DMS114 treated with DMSO at 0.1 percent for 48 hours (cell line): ENCODE data around the gene UPK3BL2.
"Not testable (repeated sequence)": the region's sequence is repeated elsewhere in the genome, so short reads cannot be mapped to it uniquely, and the experiment has no call there.

Experiments
- DNase-seq: peaks from one replicate; lab custom pipeline; 2025; ENCODE audit not compliant: unreplicated experiment; lab: John Stamatoyannopoulos, UW

The UPK3BL2 gene

GRCh38 chr7:102531583-102531982 lies 11.9 kb downstream of the UPK3BL2 start:
- DNase-seq, result not testable (repeated sequence)

GRCh38 chr7:102527822-102528793 lies 15.4 kb downstream of the UPK3BL2 start:
- not testable (repeated sequence) for DNase-seq

GRCh38 chr7:102527182-102527581 lies 16.3 kb downstream of the UPK3BL2 start:
- not testable (repeated sequence) for DNase-seq

- not testable (repeated sequence) for DNase-seq
These were observed 18.7 kb downstream of the UPK3BL2 start for GRCh38 chr7:102524803-102525202.

- not testable (repeated sequence) for DNase-seq
These were observed 22.7 kb downstream of the UPK3BL2 start for GRCh38 chr7:102520797-102521196.

GRCh38 chr7:102517550-102518147 lies 25.8 kb downstream of the UPK3BL2 start, which contains the start of gene RASA4B:
Gene RASA4B, minus strand, starts transcription at chr7:102517777. Its CDS starts 67 bp downstream, at chr7:102517710.
- not testable (repeated sequence) for DNase-seq

- not testable (repeated sequence) for DNase-seq
These were observed 26.5 kb downstream of the UPK3BL2 start for GRCh38 chr7:102516951-102517350.

- not testable (repeated sequence) for DNase-seq
These were observed 27.6 kb downstream of the UPK3BL2 start for GRCh38 chr7:102515889-102516288.

GRCh38 chr7:102514881-102515721 lies 28.4 kb downstream of the UPK3BL2 start:
- DNase-seq, result not testable (repeated sequence)

- not testable (repeated sequence) for DNase-seq
These were observed 30.8 kb downstream of the UPK3BL2 start for GRCh38 chr7:102512642-102513221.

- DNase-seq, result not testable (repeated sequence)
These were observed 31.5 kb downstream of the UPK3BL2 start for GRCh38 chr7:102511860-102512522.

GRCh38 chr7:102510575-102510974 lies 32.9 kb downstream of the UPK3BL2 start:
- DNase-seq, result not testable (repeated sequence)

- DNase-seq, result not testable (repeated sequence)
These were observed 35.9 kb downstream of the UPK3BL2 start for GRCh38 chr7:102507410-102508088.

GRCh38 chr7:102505298-102506185 lies 38.0 kb downstream of the UPK3BL2 start:
- not testable (repeated sequence) for DNase-seq

GRCh38 chr7:102503141-102503540 lies 40.4 kb downstream of the UPK3BL2 start:
- not testable (repeated sequence) for DNase-seq

- DNase-seq, result not testable (repeated sequence)
These were observed 45.2 kb downstream of the UPK3BL2 start for GRCh38 chr7:102498321-102498720.

GRCh38 chr7:102497308-102497707 lies 46.2 kb downstream of the UPK3BL2 start:
- DNase-seq, result not testable (repeated sequence)

- not testable (repeated sequence) for DNase-seq
These were observed 46.6 kb downstream of the UPK3BL2 start for GRCh38 chr7:102496861-102497260.
